ENCODE data around the gene VKORC1L1.
"Not testable (repeated sequence)": the region's sequence is repeated elsewhere in the genome, so short reads cannot be mapped to it uniquely, and the experiment has no call there.

Gene VKORC1L1

DNA sequence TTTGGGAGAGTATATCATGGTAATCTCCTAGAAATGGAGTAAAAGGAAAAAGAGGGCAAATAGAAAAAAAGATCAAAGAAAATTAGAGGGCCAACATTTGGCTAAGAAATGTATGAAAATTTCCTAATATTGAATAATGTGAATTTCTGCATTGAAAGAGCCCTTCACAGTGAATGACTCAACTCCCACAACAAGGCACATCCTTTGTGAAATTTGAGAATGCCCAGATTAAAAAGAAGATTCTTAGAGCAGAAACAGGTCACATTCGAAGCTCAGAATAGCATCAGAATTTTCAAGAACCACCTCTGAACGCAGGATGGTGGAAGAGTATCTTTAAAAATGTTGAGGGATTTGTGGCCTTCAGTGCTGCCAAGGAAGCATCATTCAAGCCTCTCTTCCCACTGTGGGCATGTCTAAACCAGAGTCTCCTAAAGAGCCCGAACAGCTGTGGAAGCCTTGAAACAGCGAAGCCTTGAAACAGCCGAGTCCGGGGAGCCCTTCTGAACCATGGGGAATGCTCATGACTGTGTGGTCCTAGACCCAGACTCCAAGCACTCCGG lies 65.5 kb downstream of the VKORC1L1 start:
- no peak for DNase-seq (ENCODE audit: low spot score)

DNA sequence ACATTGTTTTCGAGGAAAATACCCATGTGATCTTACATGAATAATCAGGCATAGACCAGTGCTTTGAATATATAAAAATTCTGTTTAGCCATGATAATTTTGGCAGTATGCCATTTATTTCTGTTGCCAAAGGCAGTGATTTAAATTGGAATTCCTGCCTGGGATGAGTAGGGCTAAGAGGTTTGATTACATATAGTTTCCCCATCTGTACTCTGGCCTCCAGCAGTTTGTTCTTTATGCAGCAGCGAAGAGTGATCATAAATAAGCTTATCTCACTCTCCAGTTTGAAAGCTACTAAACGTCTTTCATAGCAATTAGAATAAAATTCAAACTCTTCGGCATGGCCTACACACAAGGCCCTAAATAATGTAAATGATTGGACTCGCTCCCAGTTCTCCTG lies 72.9 kb downstream of the VKORC1L1 start:
- DNase-seq (ENCODE audit: low spot score) = not testable (repeated sequence)

DNA sequence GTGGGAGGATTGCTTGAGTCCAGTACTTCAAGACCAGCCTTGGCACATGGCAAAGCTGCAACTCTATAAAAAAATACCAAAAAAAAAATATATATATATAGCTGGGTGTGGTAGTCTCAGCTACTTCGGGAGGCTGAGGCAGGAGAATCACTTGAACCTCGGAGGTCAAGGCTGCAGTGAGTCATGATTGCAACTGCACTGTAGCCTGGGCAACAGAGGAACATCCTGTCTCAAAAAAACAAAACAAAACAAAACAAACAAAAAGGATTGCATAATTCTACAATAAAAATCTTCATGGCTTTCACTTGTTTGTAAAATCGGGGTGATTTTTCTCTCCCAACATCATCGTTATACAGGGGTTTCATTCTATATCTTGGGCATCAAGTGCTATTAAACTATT lies 74.0 kb downstream of the VKORC1L1 start:
- DNase-seq (ENCODE audit: low spot score) = no peak

DNA sequence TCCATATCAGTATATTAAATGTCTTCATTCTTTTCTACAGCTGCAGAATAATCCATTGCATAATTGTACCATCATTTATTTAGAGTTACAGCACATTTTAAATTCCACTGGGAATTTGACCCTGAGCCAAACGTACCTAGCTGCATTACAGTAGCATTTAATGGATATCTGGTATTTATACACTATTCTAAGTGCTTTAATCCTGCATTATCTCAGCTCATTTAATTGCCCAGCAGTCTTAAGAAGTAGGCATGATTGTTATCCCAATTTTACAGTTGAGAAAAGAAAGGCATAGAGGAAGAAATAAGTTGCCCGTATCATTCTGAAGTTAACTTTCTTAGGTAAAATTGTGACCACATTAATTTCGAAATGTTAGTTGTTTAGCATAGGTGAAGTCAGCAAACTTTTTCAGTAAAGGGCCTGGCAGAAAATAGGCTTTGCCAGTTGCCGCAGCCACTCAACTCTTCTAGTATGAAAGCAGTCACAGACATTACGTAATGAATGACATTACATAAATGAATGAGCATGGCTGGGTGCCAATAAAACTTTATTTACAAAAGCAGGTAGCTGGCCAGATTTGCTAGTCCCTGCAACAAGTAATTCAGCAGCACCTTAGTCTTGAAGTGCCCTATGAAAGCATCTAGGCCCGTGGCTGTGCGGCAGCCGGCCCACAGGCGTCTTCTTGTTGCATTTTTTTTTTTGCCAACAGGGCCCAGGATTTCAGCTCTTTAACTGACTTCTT lies 79.1 kb downstream of the VKORC1L1 start:
- DNase-seq (ENCODE audit: low spot score) = no peak

DNA sequence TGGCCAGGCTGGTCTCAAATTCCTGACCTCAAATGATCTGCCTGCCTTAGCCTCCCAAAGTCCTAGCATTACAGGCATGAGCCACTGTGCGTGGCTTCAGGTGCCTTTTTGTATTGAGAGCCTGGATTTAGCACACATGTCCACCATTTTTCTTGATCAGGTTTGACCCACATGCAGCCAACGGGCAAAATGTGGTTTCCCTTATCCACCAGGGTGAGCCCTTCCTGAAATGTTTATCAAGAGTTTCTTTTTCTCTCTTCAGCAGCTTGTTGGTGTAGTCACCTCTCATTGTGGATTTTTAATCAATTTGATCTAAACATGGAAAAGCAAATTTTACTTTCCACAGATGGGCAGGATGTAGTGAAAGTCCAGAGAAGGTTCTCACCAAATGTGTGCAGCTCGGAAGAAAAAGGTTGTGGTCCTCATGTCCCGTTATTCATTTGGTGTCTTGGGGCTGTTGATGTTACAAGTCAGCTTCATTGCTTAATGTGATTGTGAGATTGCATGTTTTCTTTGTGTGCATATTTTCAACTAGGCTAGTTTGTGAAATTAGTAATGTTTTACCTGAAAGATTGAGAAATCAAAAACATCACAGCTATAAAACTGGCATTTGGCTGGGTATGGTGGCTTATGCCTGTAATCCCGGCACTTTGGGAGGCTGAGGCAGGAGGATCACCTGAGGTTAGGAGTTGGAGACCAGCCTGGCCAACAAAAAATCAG lies 80.3 kb downstream of the VKORC1L1 start:
- DNase-seq (ENCODE audit: low spot score) = no peak

DNA sequence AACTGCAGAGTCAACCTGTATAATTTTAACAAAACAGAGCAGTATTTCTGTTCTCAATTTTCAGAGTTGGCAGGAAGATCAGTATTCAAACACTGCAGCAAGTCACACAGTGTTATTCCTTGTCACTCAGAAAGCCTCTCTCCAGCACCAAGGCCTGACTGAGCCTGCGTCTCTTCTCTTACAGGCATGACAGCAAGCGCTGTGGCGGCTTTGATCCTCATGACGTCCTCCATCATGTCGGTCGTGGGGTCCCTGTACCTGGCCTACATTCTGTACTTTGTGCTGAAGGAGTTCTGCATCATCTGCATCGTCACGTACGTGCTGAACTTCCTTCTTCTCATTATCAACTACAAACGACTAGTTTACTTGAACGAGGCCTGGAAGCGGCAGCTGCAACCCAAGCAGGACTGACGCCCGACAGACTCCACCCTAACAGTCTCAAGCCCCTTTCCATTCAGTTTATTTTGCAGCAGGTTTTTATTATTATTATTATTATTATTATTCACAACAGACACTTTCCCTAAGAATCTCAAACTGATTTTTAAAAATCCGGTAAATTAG lies 81.1 kb downstream of the VKORC1L1 start:
- no peak for DNase-seq (ENCODE audit: low spot score)

DNA sequence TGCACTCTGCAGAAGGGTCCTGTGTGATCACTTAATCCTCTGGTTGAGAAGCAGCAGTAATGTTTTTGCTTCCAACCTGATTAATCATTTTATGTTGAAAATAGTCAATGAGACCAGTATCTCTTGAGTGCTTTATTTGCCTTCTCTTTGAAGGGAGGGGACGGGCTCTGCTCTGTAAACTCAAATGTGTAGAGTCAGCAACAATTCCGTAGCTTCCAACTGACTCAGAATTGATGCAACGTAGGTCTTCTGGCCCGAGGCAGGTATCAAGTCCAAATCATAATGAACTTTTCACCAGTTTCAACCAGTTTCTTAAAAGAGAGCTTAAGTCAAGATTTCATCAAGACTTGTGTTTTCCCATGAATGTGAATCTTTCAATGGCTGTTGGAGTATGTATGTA lies 82.8 kb downstream of the VKORC1L1 start:
- DNase-seq (ENCODE audit: low spot score) = no peak

DNA sequence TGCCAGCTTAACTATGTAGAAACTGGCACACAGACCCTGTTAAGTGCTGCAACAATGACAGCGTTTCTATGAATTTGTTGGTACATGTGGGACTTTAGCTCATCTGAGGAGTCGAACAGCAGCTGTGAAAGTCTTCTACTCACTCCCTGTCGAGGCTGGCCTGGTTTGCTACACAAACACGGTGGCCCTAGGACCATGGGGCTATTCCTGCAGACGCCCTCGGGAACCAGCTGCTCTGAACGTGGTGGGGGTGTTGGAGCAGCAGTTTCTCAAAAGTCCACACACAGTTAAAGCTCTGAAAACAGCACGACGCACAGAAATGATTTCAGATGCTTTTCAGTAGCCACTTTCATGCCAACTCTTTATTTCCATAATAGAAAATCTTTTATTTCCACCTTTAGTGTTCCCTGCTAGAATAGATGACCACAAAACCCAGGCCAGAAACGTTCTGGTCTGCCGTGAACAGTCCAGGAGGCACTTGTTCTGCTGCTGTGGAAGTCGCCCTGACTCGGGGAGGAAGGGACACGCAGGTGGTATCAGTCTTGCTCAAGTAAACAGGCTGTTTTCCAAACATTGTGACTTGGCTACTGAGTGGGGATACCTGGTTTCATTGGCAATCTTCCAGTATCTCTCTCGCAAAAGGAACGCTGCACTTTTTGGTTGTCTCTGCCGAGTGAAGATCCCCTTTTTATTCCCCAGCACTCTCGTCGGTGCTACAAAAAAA lies 87.6 kb downstream of the VKORC1L1 start:
- DNase-seq (ENCODE audit: low spot score) = no peak

DNA sequence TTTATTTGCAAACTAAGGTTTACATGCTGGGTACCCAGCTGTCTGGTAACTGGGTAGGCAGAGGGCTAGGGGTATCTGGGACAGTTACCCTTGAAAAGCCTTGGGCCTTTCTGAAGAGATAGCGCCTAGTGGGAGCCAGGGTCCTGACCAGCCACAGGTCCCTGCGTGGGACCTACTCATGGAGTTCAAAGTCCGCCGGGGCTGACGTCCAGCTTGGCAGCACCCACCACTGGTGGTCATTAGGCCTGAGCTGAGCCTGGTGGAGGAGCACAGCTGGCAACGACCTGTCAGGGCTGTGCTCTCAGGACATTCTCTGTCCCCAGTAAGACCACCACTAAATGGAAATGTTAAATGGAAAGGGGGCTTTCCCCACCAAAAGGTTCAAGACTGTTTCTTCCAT lies 89.2 kb downstream of the VKORC1L1 start:
- DNase-seq (ENCODE audit: low spot score) = no peak

DNA sequence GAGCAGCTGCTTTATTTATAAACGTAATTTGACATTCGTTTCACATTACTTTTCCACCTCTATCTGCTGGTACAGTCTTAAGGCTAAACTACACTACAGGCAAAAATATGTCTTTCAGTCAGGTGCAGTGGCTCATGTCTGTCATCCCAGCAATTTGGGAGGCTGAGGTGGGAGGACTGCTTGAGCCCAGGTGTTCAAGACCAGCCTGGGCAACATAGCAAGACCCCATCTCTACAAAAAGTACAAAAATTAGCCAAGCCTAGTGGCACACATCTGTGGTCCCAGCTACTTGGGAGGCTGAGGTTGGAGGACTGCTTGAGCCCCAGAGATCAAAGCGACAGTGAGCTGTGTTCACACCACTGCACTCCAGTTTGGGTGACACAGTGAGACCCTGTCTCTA lies 91.8 kb downstream of the VKORC1L1 start:
- not testable (repeated sequence) for DNase-seq (ENCODE audit: low spot score)

DNA sequence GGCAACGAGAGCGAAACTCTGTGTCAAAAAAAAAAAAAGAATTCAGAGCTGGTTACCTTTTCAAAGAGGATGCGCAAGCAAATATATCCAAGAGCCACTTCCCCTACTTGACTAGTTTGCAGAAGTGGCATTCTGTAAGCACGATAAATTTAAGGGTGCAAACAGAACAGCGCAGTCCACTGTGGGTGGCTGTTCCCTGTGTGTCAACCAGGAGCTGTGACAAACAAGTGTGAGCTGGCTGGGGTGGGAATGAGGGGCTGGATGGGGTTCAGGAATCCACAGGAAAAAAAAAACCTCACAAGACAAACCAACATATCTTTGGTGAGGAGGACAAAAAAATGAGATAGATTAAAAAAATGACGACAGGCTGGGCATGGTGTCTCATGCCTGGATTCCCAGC lies 93.3 kb downstream of the VKORC1L1 start:
- DNase-seq (ENCODE audit: low spot score) = no peak

DNA sequence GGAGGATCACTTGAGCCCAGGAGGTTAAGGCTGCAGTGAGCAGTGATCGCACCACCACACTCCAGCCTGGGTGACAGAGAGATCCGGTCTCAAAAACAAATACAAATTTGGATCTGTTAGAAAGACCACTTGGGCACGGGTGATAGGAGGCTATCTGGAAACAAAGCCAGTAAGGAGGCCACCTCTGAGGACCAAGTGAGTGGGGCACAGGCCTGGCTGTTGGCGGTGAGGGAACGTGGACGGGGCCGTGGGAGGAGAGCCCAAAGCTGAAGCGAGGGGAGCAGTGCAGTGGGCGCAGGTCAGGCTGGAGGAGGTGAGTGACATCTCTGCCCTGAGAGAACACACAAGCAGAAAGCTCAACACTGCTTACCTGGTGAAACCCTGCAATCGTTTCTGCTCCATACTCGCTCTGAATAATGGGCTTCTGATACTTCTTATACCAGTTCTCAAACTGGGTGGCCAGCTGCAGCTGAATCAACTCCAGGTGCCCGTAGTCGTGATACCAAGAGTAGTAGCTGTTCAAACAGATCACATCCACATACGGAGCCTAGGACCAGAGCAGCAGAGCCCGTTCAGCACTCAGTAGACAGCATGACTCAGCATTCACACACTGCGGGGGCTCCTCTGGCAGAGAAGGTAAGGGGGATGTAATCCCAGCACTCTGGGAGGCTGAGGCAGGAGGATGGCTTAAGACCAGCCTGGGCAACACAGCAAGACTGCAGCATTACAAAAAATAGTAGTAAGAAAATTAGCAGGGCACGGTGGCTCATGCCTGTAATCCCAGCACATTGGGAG lies 94.7 kb downstream of the VKORC1L1 start:
- no peak for DNase-seq (ENCODE audit: low spot score)

DNA sequence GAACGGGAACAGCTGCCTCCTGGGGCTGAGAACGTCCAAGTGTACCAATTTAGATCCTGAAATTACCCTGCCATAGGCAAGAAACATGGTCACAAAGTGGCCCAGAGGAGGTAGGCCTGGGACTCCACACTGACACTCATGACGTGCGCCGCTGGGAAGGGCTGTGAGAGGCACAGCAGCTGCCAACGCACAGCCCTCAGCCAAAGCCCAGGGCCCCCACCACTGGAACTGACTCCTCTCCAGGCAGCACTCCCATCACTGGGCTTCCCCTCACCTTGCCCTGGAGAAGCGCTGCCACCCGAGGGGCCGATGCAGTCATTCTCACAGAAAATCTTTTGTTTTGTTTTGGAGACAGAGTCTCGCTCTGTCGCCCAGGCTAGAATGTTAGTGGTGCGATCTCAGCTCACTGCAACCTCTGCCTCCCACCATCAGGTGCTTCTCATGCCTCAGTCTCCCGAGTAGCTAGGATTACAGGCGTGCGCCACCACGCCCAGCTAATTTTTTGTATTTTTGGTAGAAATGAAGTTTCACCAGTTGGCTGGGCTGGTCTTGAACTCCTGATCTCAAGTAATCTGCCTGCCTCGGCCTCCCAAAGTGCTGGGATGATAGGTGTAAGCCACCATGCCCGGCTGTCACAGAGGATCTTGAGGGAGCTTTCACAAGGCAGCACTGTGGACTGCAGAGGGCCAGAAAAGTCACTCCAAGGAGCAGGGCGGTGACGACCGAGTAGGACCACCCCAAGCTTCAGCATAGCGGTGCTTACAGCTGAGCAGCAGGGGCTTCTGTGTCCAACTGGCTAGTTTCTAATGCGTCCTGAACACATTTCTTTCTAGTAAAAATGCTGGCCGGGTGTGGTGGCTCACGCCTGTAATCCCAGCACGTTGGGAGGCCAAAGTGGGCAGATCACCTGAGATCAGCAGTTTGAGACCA lies 95.6 kb downstream of the VKORC1L1 start:
- DNase-seq (ENCODE audit: low spot score) = no peak

DNA sequence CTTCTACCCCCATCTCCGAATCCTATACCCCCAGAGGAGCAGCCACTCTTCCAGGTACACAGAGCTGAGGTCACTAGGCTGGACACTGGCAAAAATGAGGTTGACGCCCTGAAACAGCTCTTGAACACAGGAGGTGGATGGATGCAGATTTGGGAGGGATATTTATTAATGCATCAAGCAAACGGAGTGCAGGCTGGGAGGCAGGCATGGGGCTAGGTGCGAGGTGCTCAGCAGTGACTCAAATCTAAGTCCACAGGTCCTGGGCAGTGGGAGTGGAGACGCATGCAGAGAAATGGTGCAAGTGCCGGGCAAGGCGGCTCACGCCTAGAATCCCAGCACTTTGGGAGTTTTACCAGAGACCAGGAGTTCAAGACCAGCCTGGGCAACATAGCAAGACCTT lies 98.1 kb downstream of the VKORC1L1 start:
- no peak for DNase-seq (ENCODE audit: low spot score)

DNA sequence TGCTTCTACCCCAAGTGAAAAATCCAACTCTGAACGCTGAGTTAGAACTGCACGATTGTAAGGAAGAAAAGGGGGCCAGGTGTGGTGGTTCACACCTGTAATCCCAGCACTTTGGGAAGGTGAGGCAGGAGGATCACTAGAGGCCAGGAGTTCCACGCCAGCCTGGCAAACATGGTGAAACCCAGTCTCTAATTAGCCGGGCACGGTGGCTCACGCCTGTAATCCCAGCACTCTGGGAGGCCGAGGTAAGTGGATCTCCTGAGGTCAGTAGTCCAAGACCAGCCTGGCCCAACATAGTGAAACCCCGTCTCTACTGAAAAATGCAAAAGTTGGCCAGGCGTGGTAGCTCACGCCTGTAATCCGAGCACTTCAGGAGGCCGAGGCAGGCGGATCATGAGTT lies 100.1 kb downstream of the VKORC1L1 start:
- DNase-seq (ENCODE audit: low spot score) = no peak

DNA sequence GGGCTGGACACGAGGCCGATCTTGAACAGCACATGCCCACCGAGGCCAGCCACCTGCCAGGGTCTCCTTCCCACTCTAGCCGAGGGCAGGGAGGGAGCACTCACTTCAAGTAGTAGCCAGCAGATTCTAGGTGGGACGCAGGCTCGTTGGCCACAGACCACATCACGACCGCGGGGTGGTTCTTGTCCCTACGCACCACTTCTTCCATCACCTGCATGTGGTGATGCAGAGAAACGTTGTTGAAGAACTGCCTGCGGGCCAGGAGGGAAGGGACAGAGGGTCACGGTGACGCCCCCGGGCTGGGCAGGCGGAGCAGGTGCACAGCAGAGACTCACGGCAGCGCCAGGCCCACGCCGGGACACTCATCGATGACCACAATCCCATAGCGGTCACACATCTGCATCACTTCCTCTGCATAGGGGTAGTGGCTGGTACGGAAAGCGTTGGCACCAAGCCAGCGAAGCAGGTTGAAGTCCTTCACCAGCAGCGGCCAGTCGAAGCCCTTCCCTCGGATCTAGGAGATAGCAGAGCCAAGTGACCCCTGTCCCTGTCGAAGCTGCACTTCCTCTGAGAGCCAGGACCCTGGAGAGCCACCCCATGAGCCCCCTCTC lies 101.4 kb downstream of the VKORC1L1 start:
- no peak for DNase-seq (ENCODE audit: low spot score)

DNA sequence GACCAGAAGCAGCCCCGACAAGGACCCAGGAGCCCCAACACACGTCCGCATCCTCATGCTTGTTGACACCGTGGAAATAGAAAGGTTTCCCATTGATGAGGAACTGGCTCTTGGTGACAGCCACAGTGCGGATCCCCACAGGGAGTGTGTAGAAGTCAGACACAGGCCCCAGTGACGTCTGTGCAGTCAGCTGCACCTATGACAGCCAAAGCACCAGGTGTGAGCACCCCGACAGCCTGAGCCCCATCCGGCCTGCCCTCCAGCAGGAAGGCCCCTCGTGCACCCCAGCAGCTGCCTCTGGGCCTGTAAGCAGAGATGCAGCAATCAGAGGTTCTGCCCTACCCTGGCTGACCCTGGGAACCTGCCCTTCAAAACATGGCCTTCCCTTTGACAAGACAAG lies 102.0 kb downstream of the VKORC1L1 start:
- no peak for DNase-seq (ENCODE audit: low spot score)

DNA sequence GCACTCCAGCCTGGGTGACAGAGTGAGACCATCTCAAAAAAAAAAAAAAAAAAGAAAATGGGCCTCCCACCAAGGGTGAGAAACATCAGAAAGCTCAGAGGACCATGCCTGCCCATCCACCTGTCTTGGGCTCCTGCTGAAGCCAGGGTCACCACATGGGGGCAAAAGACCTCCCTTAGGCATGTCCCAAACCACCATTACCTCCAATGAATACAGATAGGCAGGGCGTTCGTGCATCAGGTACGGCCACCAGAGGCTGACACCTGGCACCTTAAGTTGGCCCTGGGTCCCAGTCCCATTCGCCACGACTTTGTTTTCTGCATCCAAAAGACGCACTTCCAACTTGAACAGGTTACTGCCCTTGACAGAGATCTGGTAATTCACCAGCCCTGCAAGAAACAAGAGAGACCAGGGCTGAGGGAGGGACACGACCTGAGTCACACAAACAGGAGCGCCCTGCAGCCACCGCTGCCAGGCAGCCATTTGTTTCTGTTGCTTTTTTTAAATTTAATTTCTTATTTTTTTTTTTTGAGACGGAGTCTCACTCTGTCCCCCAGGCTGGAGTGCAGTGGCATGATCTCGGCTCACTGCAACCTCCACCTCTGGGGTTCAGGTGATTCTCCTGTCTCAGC lies 103.1 kb downstream of the VKORC1L1 start:
- no peak for DNase-seq (ENCODE audit: low spot score)

DNA sequence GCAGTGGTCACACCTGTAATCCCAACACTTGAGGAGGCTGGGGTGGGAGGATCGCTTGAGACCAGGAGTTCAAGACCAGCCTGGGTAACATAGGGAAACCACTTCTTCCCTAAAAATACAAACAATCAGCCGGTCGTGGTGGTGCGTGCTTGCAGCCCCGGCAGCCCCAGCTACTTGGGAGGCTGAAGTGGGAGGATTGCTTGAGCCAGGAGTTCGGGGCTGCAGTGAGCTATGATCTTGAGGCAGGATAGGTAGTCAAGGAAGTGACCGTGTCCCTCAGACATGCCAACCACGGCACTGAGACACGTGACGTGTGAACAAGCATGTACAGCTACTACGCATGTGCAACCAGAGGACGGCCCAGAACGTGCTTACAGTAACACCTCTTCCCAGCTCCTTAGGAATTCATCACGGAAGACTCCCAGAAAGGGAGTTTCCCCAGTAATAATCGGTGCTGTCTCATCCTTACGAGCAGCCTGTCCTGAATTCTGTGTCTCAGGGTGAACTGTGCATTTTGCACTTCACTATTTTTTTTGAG lies 103.9 kb downstream of the VKORC1L1 start:
- DNase-seq (ENCODE audit: low spot score) = no peak
